DOHH2 (cell line): Measurements from ENCODE around the gene LYPD1.

Experiments used
- H3F3A ChIP-seq: fragments of 200-600 bp; sonication (generic), shearing (Covaris generic); 2 replicates; pipeline ENCODE4 v1.6.0; 2016; ENCODE audit warnings: antibody characterized with exemption, mild to moderate bottlenecking; ENCODE audit not compliant: control insufficient read depth, insufficient read depth
- H3K27ac ChIP-seq: fragments of 200-600 bp; sonication (generic); 2 replicates; pipeline ENCODE4 v1.5.1; 2014; ENCODE audit warnings: low read depth, mild to moderate bottlenecking, low read length, moderate library complexity
- H3K27me3 ChIP-seq: fragments of 200-600 bp; sonication (generic); 2 replicates; pipeline ENCODE4 v1.6.1; 2014; ENCODE audit warnings: mild to moderate bottlenecking, low read length, mixed read lengths; ENCODE audit not compliant: control insufficient read depth
- H3K36me3 ChIP-seq: fragments of 200-600 bp; sonication (generic); 2 replicates; pipeline ENCODE4 v1.6.1; 2014; ENCODE audit warnings: mild to moderate bottlenecking, low read length, moderate library complexity, mixed read lengths; ENCODE audit not compliant: control insufficient read depth
- H3K4me1 ChIP-seq: fragments of 200-600 bp; sonication (generic); 2 replicates; pipeline ENCODE4 v1.6.1; 2014; ENCODE audit warnings: mild to moderate bottlenecking, low read length, mixed read lengths; ENCODE audit not compliant: control insufficient read depth
- H3K4me2 ChIP-seq: fragments of 200-600 bp; sonication (generic); 2 replicates; pipeline ENCODE4 v1.6.0; 2014; ENCODE audit warnings: mild to moderate bottlenecking, low read length, moderate library complexity
- H3K4me3 ChIP-seq: fragments of 200-600 bp; sonication (generic); 2 replicates; pipeline ENCODE4 v1.5.1; 2014; ENCODE audit warnings: mild to moderate bottlenecking, low read length, mixed read lengths
- H3K79me2 ChIP-seq: fragments of 200-600 bp; sonication (generic); 2 replicates; pipeline ENCODE4 v1.6.1; 2014; ENCODE audit warnings: mild to moderate bottlenecking, low read length, mixed read lengths; ENCODE audit not compliant: control insufficient read depth
- H3K9me2 ChIP-seq: fragments of 200-600 bp; sonication (generic); replicated peaks from 2 replicates; pipeline ENCODE4 v1.6.1; 2014; ENCODE audit warnings: mild to moderate bottlenecking, low read length, mixed read lengths; ENCODE audit not compliant: control insufficient read depth
- H3K9me3 ChIP-seq: fragments of 200-600 bp; sonication (generic); 2 replicates; pipeline ENCODE4 v1.6.1; 2014; ENCODE audit warnings: antibody characterized with exemption, low read length, mixed read lengths; ENCODE audit not compliant: control insufficient read depth, insufficient read depth
- H4K20me1 ChIP-seq: fragments of 200-600 bp; sonication (generic); 2 replicates; pipeline ENCODE4 v1.6.0; 2014; ENCODE audit warnings: low read depth, mild to moderate bottlenecking, antibody characterized with exemption, low read length, moderate library complexity; ENCODE audit not compliant: control insufficient read depth, insufficient read depth
- CTCF ChIP-seq: fragments of 200-600 bp; sonication (generic); IDR thresholded peaks from one replicate; pipeline ENCODE4 v1.5.1; 2014; ENCODE audit warnings: antibody characterized with exemption, mild to moderate bottlenecking, low read depth, low read length; ENCODE audit not compliant: poor library complexity, severe bottlenecking
- EZH2phosphoT487 ChIP-seq: fragments of 200-600 bp; sonication (generic); IDR thresholded peaks from 2 replicates; pipeline ENCODE4 v1.6.1; 2017; ENCODE audit warnings: borderline replicate concordance, mild to moderate bottlenecking, antibody characterized with exemption, low read length, moderate library complexity, mixed read lengths

Gene LYPD1

GRCh38 chr2:132656266-132656975 is 13.6 kb downstream of the LYPD1 start:
- Histone ChIP-seq H3K9me2 (no peaks in the 10 kb centered on the region), H3K9me3 (no peaks in the 10 kb centered on the region), H3F3A (no peaks in the 10 kb centered on the region), H3K36me3 (no peaks in the 10 kb centered on the region), H3K4me2 (no peak overlapping the region), H3K4me3 (no peak overlapping the region), H3K27me3 (no peaks in the 10 kb centered on the region), H3K27ac (no peak overlapping the region), H4K20me1 (no peaks in the 10 kb centered on the region), H3K4me1 (no peaks in the 10 kb centered on the region), H3K79me2 (no peaks in the 10 kb centered on the region)
- TF ChIP-seq CTCF, result no peak
- TF ChIP-seq EZH2phosphoT487, result no peak

GRCh38 chr2:132654968-132655367 is 15.0 kb downstream of the LYPD1 start:
- no peaks in the 10 kb centered on the region for H3K9me3 ChIP-seq
- H3K9me2 ChIP-seq, result no peaks in the 10 kb centered on the region
- H3F3A ChIP-seq, result no peaks in the 10 kb centered on the region
- H3K27ac ChIP-seq, result no peak overlapping the region
- H3K4me2 ChIP-seq, result no peak overlapping the region
- H3K79me2 ChIP-seq, result no peaks in the 10 kb centered on the region
- no peaks in the 10 kb centered on the region for H3K27me3 ChIP-seq
- H3K4me3 ChIP-seq, result no peak overlapping the region
- H4K20me1 ChIP-seq, result no peaks in the 10 kb centered on the region
- TF ChIP-seq CTCF (no peak), EZH2phosphoT487 (no peak)
- no peaks in the 10 kb centered on the region for H3K36me3 ChIP-seq
- H3K4me1 ChIP-seq, result no peaks in the 10 kb centered on the region

GRCh38 chr2:132654335-132654734 is 15.7 kb downstream of the LYPD1 start:
- Histone ChIP-seq H3K36me3 (no peaks in the 10 kb centered on the region), H3K79me2 (no peaks in the 10 kb centered on the region), H3K27ac (no peak overlapping the region), H3K4me2 (no peak overlapping the region), H3K9me3 (no peaks in the 10 kb centered on the region), H4K20me1 (no peaks in the 10 kb centered on the region), H3K4me1 (no peaks in the 10 kb centered on the region), H3K9me2 (no peaks in the 10 kb centered on the region), H3K27me3 (no peaks in the 10 kb centered on the region), H3F3A (no peaks in the 10 kb centered on the region), H3K4me3 (no peak overlapping the region)
- TF ChIP-seq CTCF (no peak), EZH2phosphoT487 (no peak)
